ENCODE results near the gene MAST4.

The MAST4 gene

GRCh38 chr5:66867618-66868322 lies 271.6 kb downstream of the MAST4 start:
- DNase-seq (ENCODE audit: low read depth in 4 of 4, low spot score in 1 of 4) = no peak

- DNase-seq (ENCODE audit: low read depth in 4 of 4, low spot score in 1 of 4) = no peak
Measured at GRCh38 chr5:66869347-66869746, 273.2 kb downstream of the MAST4 start.

DNA sequence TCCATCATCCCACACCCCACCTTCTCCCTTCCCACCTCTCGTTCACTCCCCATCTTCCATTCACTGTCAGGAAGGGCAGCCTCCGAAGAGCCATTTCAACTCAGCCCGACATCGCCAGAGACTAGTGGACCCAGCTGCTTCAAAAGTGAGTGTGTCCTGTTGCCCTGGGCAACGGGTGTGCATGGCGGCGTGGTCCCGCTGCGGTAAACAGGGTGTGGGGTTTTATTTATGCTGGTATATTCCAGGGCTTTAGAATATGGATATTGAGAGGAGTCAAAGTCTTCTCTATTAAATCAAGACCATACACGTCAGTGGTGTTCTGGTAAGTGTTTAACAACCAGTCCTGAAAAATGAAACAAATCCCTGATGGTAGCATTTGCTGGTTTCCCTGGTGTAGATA lies 274.5 kb downstream of the MAST4 start:
- no peak for DNase-seq (ENCODE audit: low read depth in 4 of 4, low spot score in 1 of 4)

DNA sequence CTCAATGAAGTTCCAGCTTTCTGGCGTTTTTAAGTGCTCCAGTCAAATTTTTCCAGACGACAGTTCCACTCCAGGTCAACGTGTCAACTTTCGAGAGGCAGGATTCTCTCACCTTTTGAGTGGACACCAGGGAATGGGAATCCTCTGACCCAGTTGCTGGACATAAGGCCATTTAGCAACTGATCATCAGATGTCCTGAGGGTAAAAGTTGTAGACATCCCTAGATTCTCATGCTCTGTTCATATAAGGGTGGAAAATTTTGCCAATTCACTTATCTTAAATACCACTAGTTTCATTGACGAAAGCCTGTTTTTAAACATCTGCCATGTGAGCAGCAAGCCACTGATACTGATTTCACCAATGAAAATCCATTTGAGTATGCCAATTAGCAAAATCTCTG lies 275.5 kb downstream of the MAST4 start:
- no peak for DNase-seq (ENCODE audit: low read depth in 4 of 4, low spot score in 1 of 4)

DNA sequence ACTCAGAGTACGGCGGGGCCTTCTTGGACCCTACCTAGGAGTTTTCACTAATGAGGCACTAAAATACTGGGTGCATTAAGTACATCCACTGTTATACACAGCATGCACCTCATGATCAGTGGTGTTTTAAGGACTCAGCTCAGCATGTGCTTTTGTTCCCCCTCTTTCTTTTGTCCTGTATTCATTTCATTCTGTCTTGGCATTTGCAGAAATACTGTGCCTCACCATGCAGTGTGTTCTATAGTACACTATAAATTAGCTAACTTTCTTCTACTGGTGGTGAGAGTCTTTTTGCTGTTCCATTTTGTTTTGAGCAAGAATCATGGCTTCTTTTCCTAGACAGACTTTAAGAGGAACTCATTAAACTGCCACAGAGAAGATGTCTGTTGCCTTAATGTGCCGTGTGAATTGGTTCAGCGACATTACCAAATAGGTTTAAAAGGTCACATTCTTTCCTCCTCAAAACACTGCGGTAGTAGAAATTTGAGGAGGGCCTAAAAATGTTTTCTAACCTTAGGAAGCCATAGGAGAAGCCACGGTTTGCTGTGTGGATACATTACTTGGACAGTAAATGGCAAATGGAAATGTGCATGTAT lies 276.6 kb downstream of the MAST4 start:
- no peak for DNase-seq (ENCODE audit: low read depth in 4 of 4, low spot score in 1 of 4)

DNA sequence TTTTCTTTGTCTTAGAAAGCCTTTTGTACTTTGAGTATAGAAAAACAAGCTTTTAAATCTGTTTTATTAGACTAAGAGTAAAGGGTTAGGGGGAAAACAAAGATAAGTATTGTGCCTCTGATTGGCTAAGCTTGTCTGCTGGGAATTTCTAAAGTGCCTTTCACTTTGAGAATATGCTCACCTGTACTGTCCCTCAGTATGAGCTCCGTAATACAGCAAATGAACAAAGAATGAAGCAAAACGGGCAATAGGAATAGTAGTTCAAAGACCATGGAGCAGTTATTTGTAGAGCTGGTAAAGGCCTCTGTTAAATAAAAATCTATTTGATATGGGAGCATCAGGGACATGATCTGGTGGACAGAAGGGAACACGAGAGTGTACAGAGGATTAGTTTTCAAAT lies 277.8 kb downstream of the MAST4 start:
- DNase-seq (ENCODE audit: low read depth in 4 of 4, low spot score in 1 of 4) = no peak

- DNase-seq (ENCODE audit: low read depth in 4 of 4, low spot score in 1 of 4) = no peak
Measured at GRCh38 chr5:66875315-66875714, 279.1 kb downstream of the MAST4 start.

DNA sequence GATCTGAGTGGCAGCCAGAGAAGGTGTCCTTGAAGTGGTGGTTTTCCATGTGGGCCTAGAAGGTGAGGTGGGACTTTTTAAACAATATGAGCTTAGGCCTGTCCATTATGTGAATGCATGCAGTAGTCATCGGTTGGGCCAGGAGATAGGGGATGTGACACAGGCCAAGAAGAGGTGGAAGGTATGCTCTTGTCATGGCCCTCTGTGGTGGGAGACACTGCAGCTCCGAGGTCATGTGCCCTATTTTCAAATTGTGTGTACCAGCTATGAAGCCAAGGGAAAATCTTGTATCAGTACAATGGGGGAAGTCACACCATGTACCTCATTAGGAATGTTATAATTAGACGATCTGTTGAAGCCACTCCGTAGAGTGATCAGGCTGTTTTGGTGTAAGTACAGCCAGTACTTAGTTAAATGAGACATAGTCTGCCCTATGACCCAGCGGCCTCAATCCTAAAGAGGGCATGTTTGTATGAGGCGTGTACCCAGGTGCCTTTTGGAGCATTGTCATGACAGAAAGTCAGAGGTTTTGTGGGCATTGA lies 280.1 kb downstream of the MAST4 start:
- DNase-seq (ENCODE audit: low read depth in 4 of 4, low spot score in 1 of 4) = no peak

DNA sequence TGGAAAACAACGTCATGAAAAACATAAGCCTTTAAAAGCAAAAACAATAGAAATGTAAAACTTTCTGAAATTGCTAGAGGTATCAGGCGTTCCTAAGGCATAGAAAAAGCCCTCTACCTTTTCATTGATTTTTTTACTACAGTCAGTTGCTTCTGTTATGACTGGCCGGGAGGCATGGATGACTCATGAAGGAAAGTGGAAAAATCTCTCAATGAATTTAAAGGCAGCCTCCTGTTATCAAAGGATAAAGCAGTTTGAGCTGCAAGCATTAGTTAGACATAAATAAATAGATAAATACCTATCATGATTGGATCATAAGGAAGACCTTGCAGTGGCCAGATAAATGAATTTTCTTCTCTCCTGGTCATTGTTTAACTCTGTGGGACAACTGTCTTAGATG lies 281.6 kb downstream of the MAST4 start:
- no peak for DNase-seq (ENCODE audit: low read depth in 4 of 4, low spot score in 1 of 4)

DNA sequence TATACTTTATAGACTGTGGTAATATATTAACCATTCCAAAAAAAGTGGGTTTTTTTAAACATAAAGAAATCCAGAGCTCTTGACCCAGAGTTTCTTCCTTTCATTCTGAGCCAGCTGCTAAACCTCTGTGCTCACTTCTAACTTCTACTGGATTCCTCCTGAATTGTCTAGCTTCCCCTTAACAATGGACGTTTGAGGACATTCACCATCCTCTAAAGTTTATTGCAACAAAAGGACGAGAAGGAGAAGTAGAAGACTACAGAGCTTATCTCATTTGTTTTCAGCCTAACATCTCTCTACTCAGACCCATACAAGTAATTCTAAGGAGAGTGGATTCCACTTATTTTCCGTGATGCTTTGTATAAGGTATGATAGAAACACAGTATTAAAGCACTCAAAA lies 284.2 kb downstream of the MAST4 start:
- DNase-seq (ENCODE audit: low read depth in 4 of 4, low spot score in 1 of 4) = no peak

DNA sequence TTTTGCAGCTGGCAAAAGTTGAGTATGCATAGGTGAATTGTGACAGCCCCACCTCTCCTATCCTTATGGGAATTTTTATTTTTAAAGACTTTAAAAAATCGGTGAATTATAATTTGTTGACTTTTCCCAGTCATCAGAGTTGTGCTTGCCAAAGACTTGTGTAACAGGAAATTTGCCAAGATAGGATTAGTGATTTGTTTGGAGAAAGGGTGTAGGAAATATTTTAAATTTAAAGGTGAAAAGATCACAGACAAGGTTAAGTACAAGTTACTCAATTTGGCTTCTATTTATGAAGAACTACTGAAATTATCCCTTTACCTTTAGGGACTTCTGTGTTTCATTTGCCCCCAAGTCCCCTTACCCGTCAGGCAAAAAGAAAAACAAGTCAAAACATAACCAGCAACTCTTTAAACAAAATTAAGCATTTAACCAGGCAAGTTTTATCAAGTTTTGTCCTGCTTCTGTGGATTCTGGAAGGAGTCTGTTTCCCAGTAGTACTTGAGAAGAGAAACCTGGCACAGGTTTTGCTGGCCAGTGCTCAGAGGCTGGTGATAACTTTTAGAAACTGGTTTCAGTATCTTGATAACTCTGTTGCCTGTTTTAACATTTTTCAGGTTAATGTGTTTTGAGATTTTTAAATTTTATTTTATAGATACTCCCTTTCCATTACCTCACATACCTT lies 285.4 kb downstream of the MAST4 start:
- DNase-seq (ENCODE audit: low read depth in 4 of 4, low spot score in 1 of 4) = no peak

GRCh38 chr5:66882606-66883227 lies 286.5 kb downstream of the MAST4 start:
- DNase-seq (ENCODE audit: low read depth in 4 of 4, low spot score in 1 of 4) = no peak

DNA sequence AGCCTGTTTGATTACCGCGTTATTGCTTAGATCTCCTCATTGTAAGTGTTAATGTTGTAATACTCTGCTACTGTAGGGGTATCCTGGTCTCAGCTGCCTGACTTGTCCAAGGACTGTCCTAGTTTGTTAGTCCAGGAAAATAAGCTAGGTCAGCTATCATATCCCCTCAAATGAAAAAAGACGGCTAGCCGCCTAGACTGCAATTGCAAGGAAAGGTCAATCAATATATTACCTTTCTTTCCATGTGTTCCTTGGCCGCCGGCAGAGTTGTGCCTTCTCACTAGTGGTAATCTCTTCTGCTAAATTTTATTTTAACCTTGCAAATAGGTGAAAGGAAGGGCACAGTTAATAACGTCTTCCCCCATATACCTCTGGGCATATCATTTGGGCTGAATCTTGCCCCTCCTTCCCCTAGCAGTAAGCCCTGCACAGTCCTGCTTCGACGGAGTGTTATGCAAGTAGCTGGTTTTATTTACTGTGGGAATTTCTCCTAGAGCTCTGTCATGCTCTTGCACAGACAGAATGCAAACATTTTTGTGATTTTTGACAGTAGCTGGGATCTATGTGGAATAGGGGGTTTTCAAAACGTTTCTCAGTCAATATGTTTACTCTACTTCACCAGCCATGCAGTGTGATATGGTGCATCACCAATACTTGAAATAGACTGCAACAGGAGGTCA lies 288.5 kb downstream of the MAST4 start:
- no peak for DNase-seq (ENCODE audit: low read depth in 4 of 4, low spot score in 1 of 4)

- DNase-seq (ENCODE audit: low read depth in 4 of 4, low spot score in 1 of 4) = no peak
Measured at GRCh38 chr5:66886941-66887340, 290.7 kb downstream of the MAST4 start.

DNA sequence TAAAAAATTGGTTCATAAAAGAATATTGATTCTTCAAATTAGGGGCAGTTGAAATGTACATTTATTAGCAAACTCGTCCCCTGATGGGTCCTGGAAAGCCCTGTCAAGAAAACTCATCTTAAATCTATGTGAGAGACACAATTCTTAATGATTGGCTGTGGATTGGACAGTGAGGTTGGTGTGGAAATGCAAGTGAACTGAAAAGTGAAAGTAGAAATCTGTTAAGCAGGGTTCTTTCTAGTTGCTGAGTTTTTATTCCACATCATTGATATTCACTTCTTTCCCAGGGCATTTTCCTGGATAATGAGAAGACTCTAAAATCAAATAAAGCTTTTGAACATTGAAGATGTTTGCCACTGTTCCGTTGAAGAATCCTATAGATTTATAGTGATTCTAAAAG lies 292.4 kb downstream of the MAST4 start:
- DNase-seq (ENCODE audit: low read depth in 4 of 4, low spot score in 1 of 4) = no peak

DNA sequence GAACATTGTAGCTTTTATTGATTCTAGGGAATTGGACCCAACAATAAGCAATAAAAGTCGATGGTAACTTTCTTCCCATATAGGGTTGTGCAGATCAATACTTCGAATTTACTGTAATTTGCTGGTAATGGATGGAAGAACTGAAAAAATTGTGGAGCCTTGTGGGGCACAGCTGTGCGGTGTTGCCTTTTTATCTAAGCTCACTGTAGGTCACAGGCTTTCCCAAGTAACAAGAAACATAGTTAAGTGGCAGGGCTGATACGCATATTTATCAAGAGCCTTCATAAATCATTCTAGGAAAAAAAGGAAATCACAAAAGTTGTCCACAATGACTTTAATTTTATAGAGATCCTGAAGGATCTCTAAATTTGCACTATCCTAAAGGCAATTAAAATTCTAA lies 292.9 kb downstream of the MAST4 start:
- DNase-seq (ENCODE audit: low read depth in 4 of 4, low spot score in 1 of 4) = no peak

DNA sequence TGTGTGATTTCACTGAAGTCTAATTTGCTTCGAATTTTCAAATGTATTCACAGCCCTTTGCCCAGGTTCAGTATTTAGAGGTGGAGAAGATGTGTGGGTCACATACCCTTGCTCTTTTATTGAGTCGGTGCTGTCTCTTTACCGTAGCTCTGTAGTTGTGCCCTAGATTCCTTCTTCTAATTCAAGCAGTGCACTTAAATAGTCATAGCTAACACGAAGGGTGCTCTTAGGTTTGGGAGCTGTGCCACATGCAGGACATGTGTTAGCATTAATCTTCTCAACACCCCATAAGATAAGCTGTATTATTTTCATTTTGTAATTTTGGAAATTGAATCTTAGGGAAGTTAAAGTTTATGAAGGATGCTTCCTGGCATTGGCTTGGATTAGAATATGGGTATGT lies 293.3 kb downstream of the MAST4 start:
- no peak for DNase-seq (ENCODE audit: low read depth in 4 of 4, low spot score in 1 of 4)

DNA sequence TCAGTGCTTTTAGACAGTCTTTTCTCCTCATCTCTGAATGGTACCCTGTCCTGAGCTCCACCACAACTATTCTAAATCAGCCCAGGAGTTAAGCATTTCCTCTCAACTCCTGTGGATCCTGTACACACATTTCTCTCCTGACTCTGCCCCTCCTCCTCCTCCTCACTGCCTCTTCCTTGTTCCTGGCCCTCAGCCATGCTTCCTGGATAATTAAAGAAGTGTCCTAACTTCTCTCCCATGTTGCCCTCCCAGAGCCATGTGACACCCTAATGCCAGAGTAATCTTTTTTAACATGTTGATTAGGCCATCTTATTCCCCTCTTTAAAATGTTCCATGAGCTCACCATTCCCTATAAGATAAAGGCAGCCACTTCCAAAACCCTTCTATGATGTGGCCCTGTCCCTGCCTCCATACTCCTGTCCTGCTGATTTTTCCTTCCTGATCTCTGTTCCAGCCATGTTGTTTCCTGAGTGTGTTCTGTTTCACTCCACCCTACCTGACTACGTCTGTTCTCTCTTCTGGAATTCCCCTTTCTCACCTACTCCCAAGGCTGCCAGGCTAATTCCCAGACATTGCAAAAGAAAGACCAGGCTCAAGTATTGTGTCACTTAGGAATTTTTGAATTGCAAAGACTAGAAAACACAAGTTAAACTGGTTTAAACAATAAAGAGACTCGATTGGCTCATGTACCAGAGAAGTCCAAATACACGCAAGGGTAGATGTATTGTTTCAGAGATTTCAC lies 295.2 kb downstream of the MAST4 start:
- no peak for DNase-seq (ENCODE audit: low read depth in 4 of 4, low spot score in 1 of 4)

- DNase-seq (ENCODE audit: low read depth in 4 of 4, low spot score in 1 of 4) = no peak
Measured at GRCh38 chr5:66892716-66893115, 296.5 kb downstream of the MAST4 start.

- no peak for DNase-seq (ENCODE audit: low read depth in 4 of 4, low spot score in 1 of 4)
Measured at GRCh38 chr5:66894480-66895240, 298.5 kb downstream of the MAST4 start.

All from stimulated activated CD4-positive, alpha-beta T cell treated with anti-CD3 and anti-CD28 coated beads, Interleukin-1b, Interleukin-23, amount 100 ng/mL, for 24 hours (primary cell).